Measurements from ENCODE around the gene EME2. TPM values are rescaled to one million over a fixed set of nuclear protein-coding genes. Genes with fewer than 3 reads are reported as not detected.
A peak's percentile ranks its signal among the peaks of the same experiment; 100 is the strongest.

EME2 gene
- total RNA-seq, 1 experiment from 2014 or later, result 63.6 TPM

DNA sequence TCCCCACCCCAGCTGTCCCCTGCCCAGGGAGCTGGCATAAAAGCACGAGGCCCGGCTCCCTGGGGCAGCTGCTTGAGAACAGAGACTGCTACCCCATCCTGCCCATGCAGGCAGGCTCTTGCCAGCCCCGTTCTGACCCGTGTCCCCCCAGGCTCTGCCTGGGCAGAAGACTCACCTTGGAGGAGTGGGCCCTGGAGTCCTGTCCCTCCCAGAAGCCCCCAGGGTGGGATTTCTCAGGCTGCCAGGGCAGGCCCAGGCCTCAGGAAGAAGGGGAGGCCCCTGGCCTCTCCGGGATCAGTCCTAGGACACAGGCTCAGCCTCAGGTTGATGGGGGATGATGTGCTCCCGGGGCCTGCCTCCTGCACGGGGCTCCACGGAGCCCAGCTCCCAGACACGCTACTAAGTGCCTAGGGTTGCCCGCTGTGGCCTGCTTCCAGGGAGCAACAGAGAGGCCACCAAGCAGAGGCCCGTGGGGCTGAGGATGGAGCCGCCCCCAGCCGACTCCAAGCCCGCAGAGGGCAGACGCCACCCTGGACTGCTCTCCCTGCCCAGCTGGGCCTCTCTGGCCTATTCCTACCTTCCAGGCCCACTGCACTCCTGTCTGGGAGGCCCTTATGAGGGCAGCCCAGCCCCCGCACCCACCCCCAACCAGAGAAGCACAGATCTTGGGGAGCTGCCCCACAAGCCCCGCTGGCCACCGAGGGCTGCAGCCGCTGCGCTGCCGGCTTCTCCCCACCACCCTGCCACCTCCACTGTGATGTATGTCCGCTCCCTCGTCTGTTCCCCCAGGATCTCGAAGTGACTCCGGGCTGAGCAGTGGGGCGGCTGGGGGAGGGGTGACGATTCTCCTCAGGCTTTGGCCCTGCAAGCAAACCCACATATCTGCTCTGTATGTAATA is 3.0 kb upstream of the EME2 start:
- no peaks in the 10 kb centered on the region for H4K20me1 ChIP-seq (ENCODE audit: control insufficient read depth, insufficient read depth, insufficient read length)
- peak overlapping the region; percentile 91 to 98 for H3K4me3 Mint-ChIP-seq
- no peak overlapping the region for H3K18ac ChIP-seq (ENCODE audit: insufficient read length, low read depth, low read length)
- peaks cover 11 to 38% (median 37%) of the 10 kb centered on the region in 3 experiments; a peak in 6 of 7 replicates for H3K36me3 Mint-ChIP-seq (ENCODE audit: insufficient read depth in 1 of 3, low read depth in 3 of 3)
- H2BK120ac ChIP-seq (ENCODE audit: low read depth, low read length, poor library complexity, severe bottlenecking), result no peak overlapping the region
- H3K27ac ChIP-seq (ENCODE audit: insufficient read length, low read depth, low read length), result no peak overlapping the region
- H4K5ac ChIP-seq (ENCODE audit: insufficient read length, low read depth, low read length), result no peak overlapping the region
- H2BK15ac ChIP-seq (ENCODE audit: low read depth, low read length), result no peak overlapping the region
- H3K56ac ChIP-seq (ENCODE audit: insufficient read length, low read depth, low read length), result no peak overlapping the region
- TF ChIP-seq, protein P1, sequence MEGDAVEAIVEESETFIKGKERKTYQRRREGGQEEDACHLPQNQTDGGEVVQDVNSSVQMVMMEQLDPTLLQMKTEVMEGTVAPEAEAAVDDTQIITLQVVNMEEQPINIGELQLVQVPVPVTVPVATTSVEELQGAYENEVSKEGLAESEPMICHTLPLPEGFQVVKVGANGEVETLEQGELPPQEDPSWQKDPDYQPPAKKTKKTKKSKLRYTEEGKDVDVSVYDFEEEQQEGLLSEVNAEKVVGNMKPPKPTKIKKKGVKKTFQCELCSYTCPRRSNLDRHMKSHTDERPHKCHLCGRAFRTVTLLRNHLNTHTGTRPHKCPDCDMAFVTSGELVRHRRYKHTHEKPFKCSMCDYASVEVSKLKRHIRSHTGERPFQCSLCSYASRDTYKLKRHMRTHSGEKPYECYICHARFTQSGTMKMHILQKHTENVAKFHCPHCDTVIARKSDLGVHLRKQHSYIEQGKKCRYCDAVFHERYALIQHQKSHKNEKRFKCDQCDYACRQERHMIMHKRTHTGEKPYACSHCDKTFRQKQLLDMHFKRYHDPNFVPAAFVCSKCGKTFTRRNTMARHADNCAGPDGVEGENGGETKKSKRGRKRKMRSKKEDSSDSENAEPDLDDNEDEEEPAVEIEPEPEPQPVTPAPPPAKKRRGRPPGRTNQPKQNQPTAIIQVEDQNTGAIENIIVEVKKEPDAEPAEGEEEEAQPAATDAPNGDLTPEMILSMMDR (conservative IDR thresholded peaks at IDR 0.05), result no peak
- peak overlapping the region in 1 of 3 experiments; percentile 81; a peak in 1 of 7 replicates for H3K27ac Mint-ChIP-seq
- H2AFZ ChIP-seq (ENCODE audit: low read length), result no peak overlapping the region
- no peak overlapping the region for H4K8ac ChIP-seq (replicated peaks; ENCODE audit: insufficient read length, low read depth, low read length)
- H3K4me1 Mint-ChIP-seq, result peaks cover 3 to 18% of the 10 kb centered on the region in 2 experiments
- H4K91ac ChIP-seq (ENCODE audit: insufficient read length, low read depth, low read length), result no peak overlapping the region
- H3K9me3 ChIP-seq (ENCODE audit: control insufficient read depth, low read depth, low read length), result no peaks in the 10 kb centered on the region
- H3K23me2 ChIP-seq (ENCODE audit: insufficient read length, low read depth, low read length, poor library complexity, severe bottlenecking), result peaks cover 9% of the 10 kb centered on the region
- H3K9ac ChIP-seq (ENCODE audit: extremely low read depth, insufficient read length, low read length), result no peak overlapping the region
- H3K4me2 ChIP-seq (ENCODE audit: insufficient read depth, insufficient read length, low read length), result peak overlapping the region; percentile 47
- no peaks in the 10 kb centered on the region for H3K27me3 ChIP-seq (ENCODE audit: insufficient read depth, low read length)
- DNase-seq, result no peak
- no peak overlapping the region for H2BK12ac ChIP-seq (ENCODE audit: insufficient read length, low read depth, low read length)
- no peak overlapping the region for H3T11ph ChIP-seq (ENCODE audit: low read length)
- no peaks in the 10 kb centered on the region; the same call in 1 of the 2 replicates for H3K27me3 Mint-ChIP-seq (ENCODE audit: low read depth)
- WGBS (ENCODE audit: extremely low coverage, insufficient read length, low lambda C conversion rate), result no CpG with 5 or more reads among the region's 27 CpGs
- no peak overlapping the region for H2AK5ac ChIP-seq (ENCODE audit: insufficient read length, low read length)
- no peaks in the 10 kb centered on the region for H3K9me3 Mint-ChIP-seq
- H3K79me2 ChIP-seq (ENCODE audit: insufficient read depth, low read length), result no peaks in the 10 kb centered on the region; the same call in 1 of the 2 replicates
- no peaks in the 10 kb centered on the region for H3K4me1 ChIP-seq (ENCODE audit: insufficient read depth, low read length)
- H3K14ac ChIP-seq (ENCODE audit: insufficient read depth, low read length), result no peak overlapping the region
- peaks cover 5% of the 10 kb centered on the region for H3K79me1 ChIP-seq (ENCODE audit: insufficient read depth, low read depth, low read length, poor library complexity, severe bottlenecking)
- no peak overlapping the region for H3K23ac ChIP-seq (ENCODE audit: insufficient read length, low read depth, low read length)
- H2BK20ac ChIP-seq (ENCODE audit: low read depth, low read length, poor library complexity, severe bottlenecking), result no peak overlapping the region
- no peak overlapping the region for H2BK5ac ChIP-seq (ENCODE audit: insufficient read length, low read length)
- H3K4ac ChIP-seq (ENCODE audit: low read depth, low read length), result no peak overlapping the region

All from H9 (cell line).